Measurements from ENCODE around the gene RNF208.
A peak's percentile ranks its signal among the peaks of the same experiment; 100 is the strongest.
"Not testable (repeated sequence)": the region's sequence is repeated elsewhere in the genome, so short reads cannot be mapped to it uniquely, and the experiment has no call there.

Gene RNF208

DNA sequence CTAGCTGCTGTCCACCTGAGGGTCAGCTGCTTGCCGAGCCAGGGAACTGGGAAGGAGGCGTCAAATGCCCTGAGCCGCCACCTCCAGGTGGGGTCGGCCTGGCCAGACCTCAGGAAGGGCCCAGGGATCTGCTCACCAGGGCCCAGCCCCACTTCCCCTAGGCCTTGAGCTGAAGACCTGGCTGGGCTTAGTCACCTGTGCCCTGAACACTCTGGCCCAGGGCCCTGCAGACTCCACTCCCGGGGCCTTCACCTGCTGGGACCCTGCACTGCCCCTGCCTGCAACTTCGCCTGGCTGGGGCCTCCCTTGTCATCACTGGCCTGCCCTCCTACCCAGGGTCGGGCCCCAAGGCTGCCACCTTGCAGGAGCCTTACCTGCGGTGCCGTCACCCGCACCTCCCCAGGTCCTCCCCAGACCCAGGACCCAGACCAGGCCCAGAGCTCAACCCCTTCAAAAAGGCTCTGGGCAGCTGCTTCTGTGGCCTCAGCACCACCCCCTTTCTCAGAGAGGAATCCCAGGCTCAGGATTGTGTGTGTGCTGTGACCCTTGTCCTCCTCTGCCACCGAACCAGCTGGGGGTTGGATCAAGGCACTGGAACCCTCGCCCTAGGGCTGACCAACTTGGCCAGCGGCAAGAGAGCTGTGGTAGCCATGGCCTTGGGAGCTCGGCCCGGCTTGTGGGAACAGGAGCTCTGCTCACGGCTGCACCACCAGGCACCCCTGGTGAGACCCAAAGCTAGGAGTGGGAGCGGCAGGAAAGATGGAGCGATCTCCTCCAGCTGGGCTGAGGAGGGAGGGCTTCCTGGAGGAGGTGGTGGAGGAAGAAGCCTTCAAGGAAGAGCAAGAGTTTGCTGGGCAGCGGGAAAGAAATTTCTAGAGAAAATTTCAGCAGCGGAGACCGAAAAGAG, 31.9 kb upstream of the RNF208 start:
- no peak for DNase-seq (ENCODE audit: low read depth)

DNA sequence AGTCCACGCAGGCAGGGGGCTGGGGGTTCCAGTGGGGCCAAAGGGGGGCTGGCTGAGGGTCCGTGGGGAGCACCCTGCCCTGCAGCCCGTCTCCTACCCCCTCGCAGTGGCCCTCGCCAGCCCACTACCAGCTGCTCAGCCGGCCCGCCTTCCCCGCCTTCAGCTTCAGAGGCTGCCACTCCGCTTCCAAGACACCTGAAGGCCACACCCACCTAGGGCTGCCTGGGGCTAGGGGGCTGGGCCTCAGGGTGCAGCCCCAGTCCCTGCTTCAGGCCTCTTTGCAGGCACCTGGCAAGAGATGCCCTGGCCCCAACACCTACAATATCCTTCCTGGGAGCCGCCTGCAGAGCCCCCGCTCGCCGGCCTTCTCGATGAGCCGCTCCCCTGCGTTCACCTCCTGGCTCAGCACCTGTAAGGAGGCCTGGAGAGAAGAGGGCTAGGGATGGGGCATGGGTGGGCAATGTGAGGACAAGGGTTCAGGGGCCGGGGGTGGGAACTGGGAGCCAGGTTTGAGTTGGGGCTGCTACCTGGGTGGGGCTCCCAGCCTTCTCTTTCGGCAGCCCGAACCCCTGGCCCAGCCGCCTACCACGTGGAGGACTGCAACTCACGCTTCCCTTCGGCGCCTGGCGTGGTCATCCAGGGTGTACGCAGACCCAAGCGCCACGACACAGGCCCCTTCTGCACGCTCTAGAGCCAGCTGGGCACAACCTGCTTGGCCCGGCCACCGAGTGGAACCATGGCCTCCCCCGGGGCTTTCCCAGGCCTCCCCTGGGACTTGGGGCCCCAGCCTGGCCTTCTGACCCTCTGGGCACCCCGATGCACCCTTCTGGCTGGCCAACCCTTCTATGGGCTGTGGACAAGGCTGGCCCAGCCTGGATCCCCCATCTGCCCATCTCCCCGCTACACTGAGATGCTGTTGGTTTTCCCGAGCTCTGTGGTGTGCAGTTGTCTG, 30.8 kb upstream of the RNF208 start:
- no peak for DNase-seq (ENCODE audit: low read depth)

DNA sequence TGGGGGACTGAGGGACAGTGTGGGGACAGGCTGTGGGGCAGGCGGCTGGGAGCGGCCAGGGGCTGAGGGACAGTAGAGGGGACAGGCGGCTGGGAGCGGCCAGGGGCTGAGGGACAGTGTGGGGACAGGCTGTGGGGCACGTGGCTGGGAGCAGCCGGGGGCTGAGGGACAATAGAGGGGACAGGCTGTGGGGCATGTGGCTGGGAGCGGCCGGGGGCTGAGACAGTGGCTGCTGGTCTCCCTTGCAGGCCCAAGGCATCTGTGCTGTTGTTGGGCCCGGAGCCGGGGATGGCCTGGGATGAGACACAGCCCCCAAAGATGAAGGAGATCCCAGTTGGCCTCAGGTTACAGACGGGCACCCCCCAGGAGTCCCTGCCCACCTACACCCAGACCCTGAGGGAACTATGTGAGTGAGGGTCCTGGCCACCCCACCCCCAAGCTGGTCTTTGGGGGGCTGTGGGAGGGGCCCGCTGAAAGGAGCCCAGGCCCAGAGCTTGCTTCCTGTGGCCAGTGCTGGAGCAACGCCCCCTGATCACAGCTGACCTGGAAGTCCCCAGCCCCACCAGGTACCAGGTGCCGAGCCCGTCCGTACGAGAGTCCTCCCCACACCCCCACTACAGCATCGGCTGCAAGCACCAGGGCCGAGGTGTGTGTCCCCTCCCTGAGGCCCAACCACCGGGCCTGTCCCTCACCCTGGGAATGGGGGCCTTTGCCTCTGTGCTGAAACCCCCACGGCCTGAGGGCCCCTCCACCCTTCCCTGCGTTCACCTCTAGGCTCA, 29.6 kb upstream of the RNF208 start:
- no peak for DNase-seq (ENCODE audit: low read depth)

DNA sequence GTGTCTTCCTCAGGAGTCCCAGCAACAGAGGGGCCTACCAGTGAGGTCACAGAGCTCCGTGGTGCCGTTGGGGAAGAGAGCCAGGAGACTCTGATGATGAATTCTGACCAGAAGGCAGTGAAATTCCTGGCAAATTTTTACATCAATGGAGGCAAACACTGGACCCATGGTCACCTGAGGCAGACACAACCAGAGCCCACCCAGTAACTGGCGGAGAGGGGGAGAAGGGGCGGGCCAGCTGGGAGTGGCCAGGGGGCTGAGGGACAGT, 29.1 kb upstream of the RNF208 start, which contains the start of gene STPG3:
TSS of gene STPG3 (plus strand) at position 93 of the 268 bp plus-strand sequence. CDS start at position 94, 1 bp downstream.
- no peak for DNase-seq (ENCODE audit: low read depth)

DNA sequence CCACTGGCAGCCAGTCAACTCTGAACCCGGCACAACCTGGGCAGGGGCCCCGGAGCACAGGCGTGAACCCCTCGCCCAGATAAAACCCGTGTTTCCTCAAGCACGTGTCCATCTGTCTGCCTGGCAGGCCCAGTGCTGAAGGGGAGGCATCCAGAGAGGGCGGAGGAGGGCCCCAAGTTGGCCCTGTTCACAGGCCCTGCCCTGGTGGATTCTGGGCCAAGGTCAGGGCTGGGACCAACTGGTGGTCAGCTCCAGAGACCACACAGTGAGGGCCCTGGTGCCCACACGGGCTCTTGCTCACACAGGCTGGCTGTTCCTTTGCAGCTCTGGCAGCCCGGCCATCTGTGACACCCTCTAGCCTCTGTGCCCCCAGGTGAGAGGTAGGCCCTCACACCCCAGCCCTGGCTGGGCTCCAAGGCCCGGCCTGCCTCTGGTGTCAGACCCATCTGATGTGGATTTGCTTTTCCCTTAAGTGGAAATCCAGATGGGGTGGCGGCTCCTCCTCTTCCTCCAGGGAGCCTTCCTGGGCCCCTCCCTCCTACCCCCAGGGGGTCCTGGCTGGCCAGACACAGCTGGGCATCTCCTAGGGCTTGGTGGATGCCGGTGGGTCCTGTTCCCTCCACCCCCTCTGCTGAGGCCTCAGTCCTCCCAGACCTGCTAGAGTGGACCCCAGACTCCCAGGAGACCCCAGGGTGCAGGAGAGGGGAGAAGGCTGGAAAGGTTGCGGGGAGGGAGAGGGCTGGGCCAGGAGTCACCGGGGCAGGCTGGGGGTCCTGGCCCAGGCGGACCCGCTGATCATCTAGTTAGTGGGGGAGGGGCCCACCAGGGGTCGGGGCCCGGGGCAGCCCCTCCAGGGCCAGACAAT, 28.5 kb upstream of the RNF208 start:
- no peak for DNase-seq (ENCODE audit: low read depth)

DNA sequence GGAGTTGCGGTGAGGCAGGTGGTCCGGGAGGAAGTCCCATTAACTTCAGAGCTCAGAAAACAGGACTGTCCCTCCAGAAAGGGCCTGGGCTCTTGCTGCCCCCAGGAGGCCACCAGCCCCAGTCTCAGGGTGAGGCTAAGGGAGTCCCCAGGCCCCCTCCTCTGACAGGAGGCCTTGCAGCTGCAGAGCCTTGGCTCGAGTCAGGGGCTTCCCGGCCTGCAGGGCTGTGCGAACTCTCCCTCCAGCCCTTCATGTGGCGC, 25.8 kb upstream of the RNF208 start:
- no peak for DNase-seq (ENCODE audit: low read depth)

DNA sequence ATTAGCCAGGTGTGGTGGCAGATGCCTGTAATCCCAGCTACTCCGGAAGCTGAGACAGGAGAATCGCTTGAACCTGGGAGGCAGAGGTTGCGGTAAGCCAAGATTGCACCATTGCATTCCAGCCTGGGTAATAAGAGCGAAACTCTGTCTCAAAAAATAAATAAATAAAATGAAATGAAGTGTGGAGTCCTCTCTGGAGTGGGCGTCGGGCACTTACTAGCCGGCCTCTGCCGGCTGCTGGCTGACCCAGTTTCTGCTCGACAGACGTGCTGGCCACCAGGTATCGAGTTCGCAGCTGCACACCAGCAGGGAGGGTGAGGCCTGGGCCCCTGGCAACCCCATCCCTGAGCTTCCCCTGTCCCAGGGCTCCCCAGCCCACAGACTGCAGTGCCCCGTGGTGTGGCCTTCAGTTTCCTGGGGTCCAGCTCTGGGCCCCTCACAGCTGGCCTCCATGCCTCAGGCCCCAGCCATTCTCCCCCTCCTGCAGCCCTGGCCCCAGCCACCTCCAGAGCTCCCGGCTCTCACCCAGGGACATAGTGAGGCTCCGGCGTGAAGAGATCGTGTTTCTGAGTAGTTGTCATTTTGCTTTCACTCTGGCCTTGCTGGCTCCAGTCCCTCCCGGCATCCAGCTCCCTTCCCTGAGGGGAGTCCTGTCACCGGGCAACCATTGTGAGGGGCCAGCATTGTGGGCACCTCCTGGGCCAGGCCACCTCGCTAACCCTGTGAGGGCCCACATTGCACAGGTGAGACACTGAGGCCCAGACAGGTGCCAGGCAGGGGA, 25.3 kb upstream of the RNF208 start:
- no peak for DNase-seq (ENCODE audit: low read depth)

DNA sequence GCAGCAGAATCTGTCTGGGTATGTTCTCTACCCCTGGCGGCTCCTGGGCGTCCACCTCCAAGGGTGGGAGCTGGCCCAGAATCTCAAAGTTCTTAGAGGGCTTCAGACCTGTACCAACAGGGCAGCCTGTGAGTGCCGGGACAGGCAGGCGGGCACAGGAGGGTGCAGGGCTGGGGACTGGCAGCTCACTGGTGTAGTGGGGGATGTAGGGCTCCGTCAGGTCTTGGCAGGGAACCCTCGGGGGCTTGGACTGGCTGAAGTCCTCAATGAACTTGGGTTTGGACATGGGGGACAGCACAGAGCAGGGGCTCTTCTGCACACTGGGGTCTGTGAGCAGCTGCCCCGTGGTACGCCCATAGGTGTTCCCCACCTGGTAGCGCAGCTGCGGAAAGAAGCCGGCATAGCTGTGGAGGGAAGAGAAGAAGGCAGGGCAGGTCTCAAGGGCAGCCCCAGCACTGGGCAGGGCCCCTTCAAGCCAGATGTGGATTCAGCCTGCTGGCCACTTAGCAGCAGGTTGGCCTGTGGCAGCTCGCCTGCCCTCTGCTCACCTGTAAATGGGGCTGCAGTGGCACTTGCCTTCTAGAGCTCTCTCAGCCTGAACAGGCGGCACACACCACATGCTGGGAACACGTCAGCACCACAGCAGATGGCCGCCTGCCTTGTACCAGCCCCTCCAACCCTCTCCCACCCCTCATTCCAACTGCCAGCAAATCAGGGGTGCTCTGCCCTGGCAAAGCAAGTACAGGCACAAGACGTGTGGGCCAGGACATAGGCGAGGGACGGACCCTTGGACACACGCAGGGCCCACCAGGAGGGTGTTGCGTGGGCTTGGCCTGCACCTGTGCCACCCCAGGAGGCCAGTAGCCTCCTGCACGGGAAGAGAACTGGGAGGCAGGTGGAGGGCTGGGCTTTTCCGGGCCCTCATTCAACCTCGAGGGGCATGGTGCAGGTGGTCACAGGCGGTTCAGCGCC, 23.7 kb upstream of the RNF208 start:
- DNase-seq (ENCODE audit: low read depth), result no peak

DNA sequence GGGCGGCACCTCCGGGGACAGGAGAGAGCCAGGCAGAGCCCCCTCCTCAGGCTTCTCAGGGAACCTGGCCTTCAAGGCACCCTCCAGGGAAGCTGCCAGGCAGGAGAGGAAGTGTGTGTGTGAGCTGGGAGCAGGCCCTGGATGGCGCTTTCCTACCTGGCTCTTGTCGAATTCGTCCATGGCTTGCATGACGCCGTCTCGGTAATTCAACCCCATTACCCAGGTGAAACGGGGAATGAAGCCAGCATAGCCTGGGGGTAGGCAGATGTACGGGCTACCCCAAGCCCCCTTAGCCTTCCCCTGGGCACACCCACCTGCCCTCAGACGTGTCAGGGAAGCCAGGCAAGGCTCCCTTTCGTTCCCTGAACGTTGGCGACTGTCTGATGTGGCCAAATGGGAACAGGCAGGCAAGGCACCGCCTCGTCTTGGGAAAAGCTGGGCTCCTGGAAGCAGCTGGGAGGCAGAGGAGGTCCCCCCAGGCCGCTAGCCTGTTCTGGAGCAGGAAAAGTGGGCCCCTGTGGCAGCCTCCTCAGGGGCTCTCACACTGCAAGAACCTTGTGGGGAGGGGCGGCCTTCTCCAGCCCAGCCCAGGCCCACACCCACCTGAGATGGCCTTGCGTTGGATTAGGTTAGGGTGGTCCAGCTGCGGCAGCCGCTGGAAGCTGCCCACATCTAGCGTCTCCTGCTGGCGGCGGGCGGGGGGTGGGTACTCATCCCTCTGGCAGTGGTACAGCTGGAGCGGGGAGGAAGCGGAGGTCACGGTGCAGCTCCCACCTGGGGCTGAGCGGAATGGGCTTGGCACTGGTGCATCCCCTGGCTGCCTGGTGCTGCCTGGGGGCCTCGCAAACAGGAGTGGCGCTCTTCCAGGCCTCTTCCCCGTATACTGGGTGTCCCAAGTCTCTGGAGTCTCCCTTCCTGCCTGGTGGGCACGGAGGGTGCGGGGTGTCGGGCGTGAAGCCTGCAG, 22.7 kb upstream of the RNF208 start:
- DNase-seq (ENCODE audit: low read depth), result no peak

DNA sequence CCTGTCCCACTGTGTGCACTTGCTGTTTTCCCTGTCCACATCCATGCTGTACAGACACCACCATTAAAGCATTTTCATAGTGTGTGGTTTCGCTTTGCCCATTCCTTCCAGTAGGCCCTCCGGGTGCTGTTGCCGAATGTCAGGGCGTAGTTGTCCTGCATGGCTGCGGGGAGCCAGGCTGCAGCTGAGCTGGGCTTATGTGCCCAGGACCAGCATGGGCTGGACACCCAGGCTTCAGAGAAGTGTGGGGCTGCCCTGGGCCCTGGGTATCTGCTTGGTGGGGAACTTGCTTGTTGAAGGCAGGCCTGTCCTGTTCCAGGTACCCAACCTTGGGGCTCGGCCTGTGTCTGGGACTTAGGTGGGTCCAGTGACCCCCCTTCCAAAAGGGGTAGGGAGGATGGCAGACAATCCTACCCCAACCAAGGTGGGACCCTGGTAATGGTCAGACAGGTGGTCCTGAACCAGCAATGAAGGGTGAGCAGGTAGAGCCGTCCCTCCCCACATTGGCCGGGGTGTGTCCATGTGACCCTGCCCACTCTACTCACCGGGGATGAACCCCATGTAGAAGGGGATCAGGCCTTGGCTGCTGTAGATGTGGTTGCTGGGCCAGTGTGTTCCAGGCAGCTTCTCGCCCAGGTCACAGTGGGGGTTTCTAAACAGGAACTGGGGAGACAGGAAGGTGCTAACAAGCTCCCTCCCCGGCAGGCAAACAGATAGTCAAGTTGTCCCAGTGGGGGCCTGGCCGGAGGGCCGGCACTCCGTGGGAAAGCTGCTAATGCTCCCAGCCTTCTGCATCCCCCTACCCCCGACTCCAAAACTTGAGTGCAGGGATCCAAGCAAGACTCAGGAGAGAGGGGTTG, 21.8 kb upstream of the RNF208 start:
- DNase-seq (ENCODE audit: low read depth), result no peak

DNA sequence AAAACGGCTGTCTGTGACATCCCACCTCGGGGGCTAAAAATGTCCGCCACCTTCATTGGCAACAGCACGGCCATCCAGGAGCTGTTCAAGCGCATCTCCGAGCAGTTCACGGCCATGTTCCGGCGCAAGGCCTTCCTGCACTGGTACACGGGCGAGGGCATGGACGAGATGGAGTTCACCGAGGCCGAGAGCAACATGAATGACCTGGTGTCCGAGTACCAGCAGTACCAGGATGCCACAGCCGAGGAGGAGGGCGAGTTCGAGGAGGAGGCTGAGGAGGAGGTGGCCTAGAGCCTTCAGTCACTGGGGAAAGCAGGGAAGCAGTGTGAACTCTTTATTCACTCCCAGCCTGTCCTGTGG, 21.2 kb upstream of the RNF208 start:
- not testable (repeated sequence) for DNase-seq (ENCODE audit: low read depth)

DNA sequence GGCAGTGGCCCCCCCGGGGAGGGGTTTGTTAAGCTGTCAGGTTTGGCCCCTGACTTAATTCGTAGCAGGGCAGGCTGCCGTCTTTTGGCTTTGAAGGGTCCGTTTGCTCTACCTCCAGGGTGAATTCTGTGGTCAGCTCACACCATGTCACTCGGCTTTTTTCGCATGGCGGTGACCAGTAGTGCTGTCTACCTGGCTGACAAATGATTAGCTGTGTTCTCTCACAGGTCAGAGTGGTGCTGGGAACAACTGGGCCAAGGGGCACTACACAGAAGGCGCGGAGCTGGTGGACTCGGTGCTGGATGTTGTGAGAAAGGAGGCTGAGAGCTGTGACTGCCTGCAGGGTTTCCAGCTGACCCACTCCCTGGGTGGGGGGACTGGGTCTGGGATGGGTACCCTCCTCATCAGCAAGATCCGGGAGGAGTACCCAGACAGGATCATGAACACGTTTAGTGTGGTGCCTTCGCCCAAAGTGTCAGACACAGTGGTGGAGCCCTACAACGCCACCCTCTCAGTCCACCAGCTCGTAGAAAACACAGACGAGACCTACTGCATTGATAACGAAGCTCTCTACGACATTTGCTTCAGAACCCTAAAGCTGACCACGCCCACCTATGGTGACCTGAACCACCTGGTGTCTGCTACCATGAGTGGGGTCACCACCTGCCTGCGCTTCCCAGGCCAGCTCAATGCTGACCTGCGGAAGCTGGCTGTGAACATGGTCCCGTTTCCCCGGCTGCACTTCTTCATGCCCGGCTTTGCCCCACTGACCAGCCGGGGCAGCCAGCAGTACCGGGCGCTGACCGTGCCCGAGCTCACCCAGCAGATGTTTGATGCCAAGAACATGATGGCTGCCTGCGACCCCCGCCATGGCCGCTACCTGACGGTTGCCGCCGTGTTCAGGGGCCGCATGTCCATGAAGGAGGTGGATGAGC, 20.5 kb upstream of the RNF208 start:
- no peak for DNase-seq (ENCODE audit: low read depth)

DNA sequence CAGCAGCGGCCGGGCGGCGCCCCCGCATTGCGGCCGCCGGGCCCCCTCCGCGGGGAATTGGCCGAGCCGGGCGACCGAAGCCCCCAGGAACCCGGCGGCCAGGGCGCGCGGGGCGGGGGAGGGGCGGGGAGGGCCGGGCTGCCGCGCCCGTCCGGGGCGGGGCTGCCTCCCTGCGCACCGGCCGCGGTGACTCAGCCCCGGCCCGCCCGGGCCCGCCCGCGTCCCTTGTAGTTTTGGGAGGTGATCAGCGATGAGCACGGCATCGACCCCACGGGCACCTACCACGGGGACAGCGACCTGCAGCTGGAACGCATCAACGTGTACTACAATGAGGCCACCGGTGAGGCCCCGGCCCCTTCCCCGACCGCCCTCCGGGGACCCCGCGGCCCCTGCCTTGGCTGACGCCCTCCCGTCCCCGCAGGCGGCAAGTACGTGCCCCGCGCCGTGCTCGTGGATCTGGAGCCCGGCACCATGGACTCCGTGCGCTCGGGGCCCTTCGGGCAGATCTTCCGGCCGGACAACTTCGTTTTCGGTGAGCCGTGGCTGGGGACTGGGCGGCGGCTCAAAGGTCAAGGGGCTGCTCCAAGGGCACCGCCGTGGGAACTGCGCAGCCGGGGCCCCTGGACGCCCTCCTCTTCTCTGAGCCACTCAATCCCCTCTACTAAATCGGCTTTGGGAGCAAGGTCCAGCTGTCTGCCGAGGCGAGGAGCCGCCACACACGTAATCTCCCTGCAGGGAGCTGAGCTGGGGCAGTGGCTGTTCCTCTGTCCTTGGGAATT, 19.6 kb upstream of the RNF208 start:
- peak; percentile 40 for DNase-seq (ENCODE audit: low read depth)

DNA sequence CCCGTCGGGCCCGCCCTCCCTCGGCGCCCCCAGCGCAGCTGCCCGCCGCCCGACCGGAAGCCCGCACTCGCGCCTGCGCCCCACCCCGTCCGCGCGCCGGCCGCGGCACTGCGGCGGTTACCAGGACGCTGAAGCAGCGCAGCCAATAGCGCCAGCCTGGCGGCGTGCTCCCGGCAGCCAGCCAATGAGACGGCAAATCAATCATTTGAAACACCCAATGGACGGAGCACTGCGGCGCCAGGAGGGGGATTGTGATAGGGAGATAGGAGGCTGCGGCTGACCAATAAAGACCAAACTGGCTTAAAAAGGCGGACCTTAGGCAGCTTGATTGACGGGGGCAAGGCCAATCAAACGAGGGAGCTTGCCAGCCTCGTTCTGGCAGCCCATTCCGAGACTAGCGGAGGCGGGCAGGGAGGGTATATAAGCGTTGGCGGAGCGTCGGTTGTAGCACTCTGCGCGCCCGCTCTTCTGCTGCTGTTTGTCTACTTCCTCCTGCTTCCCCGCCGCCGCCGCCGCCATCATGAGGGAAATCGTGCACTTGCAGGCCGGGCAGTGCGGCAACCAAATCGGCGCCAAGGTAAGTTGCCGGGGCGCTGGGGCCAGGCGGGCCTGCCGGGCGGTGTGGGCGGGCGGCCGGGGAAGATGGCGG, 18.9 kb upstream of the RNF208 start, which contains the start of gene TUBB4B:
TSS of gene TUBB4B (plus strand) at position 447 of the 649 bp plus-strand sequence. CDS start at position 521, 74 bp downstream.
- DNase-seq (ENCODE audit: low read depth), result peak; percentile 95

DNA sequence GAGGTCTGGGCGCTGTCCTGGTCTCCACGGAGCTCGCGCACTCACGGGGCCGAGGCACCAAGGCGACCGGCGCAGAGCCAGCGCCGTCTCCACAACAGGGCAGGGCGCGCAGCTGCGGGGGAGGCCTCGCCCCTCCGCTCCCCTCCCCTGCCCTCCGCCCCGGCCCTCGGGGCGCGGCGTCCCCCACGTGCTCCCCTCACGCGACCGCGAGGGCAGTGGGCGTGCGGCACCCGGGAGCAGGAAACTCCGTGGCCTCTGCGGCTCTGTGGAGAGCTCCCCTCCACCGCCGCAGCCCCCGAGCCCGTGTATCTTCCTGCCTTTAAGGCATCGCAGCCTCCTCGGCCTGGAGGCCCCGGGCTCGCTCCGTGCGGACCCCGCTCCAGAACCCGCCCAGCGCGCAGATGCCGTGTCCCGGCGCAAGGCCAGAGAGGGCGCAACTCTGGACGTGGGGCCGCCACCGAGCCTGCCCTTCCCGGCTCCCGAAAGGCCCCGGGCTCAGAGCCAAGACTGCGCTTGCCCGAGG, 18.3 kb upstream of the RNF208 start:
- DNase-seq (ENCODE audit: low read depth), result peak; percentile 27

Data from stimulated activated CD8-positive, alpha-beta memory T cell treated with anti-CD3 and anti-CD28 coated beads, Interleukin-15, amount 100 ng/mL, for 1 hour (primary cell).